Heart left ventricle (tissue), 16 donors: ENCODE data around the gene NXPH4. TPM values are rescaled to one million over a fixed set of nuclear protein-coding genes. Genes with fewer than 3 reads are reported as not detected.

Experiments used
- ATAC-seq, 4 donors: fragments of 200-7000 bp; cut with Tn5 transposase; one replicate each; pipeline ENCODE4 v1.9.1; 2020 to 2022; ENCODE audit warnings: moderate library complexity in 4 of 4, mild to moderate bottlenecking in 3 of 4, moderate number of reproducible peaks in 1 of 4
- DNase-seq, 5 donors: peaks; one replicate each; pipeline ENCODE4 v3.0.0-alpha.2; 2020
- H3K27ac ChIP-seq, 12 donors: fragments of 200-600 bp; sonication (generic) in 4 of 12; one replicate each; pipeline versions ENCODE4 v1.5.0 to v1.8.0; 2016 to 2022; ENCODE audit warnings: mild to moderate bottlenecking in 2 of 12
- H3K27me3 ChIP-seq, 9 donors: fragments of 200-600 bp; sonication (generic) in 2 of 9; one replicate each; pipeline versions ENCODE4 v1.5.1 to v1.8.0; 2016 to 2022; ENCODE audit warnings: mild to moderate bottlenecking in 3 of 9
- H3K36me3 ChIP-seq, 9 donors: fragments of 200-600 bp; sonication (generic) in 2 of 9; one replicate each; pipeline versions ENCODE4 v1.5.0 to v1.8.0; 2018 to 2022; ENCODE audit warnings: mild to moderate bottlenecking in 2 of 9
- H3K4me1 ChIP-seq, 12 donors: fragments of 200-600 bp; sonication (generic) in 4 of 12; one replicate each; pipeline versions ENCODE4 v1.5.0 to v1.8.0; 2016 to 2022; ENCODE audit warnings: mild to moderate bottlenecking in 3 of 12
- H3K4me3 ChIP-seq, 12 donors: fragments of 200-600 bp; sonication (generic) in 4 of 12; one replicate each; pipeline versions ENCODE4 v1.5.0 to v1.8.0; 2017 to 2022; ENCODE audit warnings: mild to moderate bottlenecking in 9 of 12, moderate library complexity in 4 of 12
- H3K9me3 ChIP-seq, 12 donors: fragments of 200-600 bp; sonication (generic) in 4 of 12; one replicate each; pipeline versions ENCODE4 v1.5.0 to v1.8.0; 2016 to 2022; ENCODE audit warnings: mild to moderate bottlenecking in 1 of 12
- CTCF ChIP-seq, 12 donors: fragments of 200-600 bp; sonication (generic) in 4 of 12; IDR thresholded peaks; one replicate each; pipeline versions ENCODE4 v1.5.0 to v1.8.0; 2018 to 2022; ENCODE audit warnings: antibody characterized with exemption in 12 of 12, mild to moderate bottlenecking in 5 of 12
- POLR2A ChIP-seq, 2 donors: fragments of 450-650 bp; IDR thresholded peaks; one replicate each; pipeline ENCODE4 v1.6.1; 2017; ENCODE audit warnings: antibody characterized with exemption in 2 of 2, mild to moderate bottlenecking in 2 of 2, moderate library complexity in 2 of 2
- WGBS, 4 donors: extraction: QIAGEN DNeasy Blood & Tissue Kit in 2 of 4; methylation state at CpG; one replicate each; pipeline versions ENCODE4 v1.1.5 to v1.1.7; 2013 to 2018; 5-methylcytosine and 5-hydroxymethylcytosine counted together
- intact Hi-C, 10 donors: fragments of 100-400 bp; cut with DNase I; formaldehyde crosslinking; loops; one replicate each; pipeline versions ENCODE4 v1.11.1 to v1.14.2; 2022
- polyA plus RNA-seq, 2 donors: library from polyadenylated mRNA; stranded (reverse); fragments of 200-250 nt; gene quantifications; one replicate each; pipeline ENCODE4 v1.2.3, GENCODE V29; 2013
- total RNA-seq, 9 donors: library from RNA; depleted of rRNA in 2 of 9; stranded (reverse); fragments of >200 nt in 2 of 9; fragmentation: NEBNext Ultra II Directional in 3 of 9; extraction: Animal tissue kit (Norgen Biotek cat#: 25700) in 3 of 9; gene quantifications; one replicate each; pipeline versions ENCODE4 v1.1.0 to v1.2.4, GENCODE V29; 2016 to 2023
- donor health status: ischemic (EF 13 %, LVEDD 7.1; RV severe dilation, severe dysfunction).
- donor health status: healthy with polysubstance abuse.
- donor health status: DM: no; HTN: yes; CAD: no.
- donor health status: DM: no; HTN: no; CAD: no.
- donor health status: ischemic (EF 25% LVEDD 6.9; RV normal size, moderate dysfunction).
- donor health status: ischemic (EF 25% LVEDD 5.7; RV mildly dilated, moderate dysfunction).
- donor health status: healthy.
- donor health status: DM: yes; HTN: yes; CAD: no.
- donor health status: ischemic (EF 35%, LVEDD 5.7; RV mildly dilated, moderate dysfunction).
- donor health status: nonischemic (EF 11% LVEDD 7.7; RV severe dilation, severe dysfunction).
- donor health status: DM: yes; HTN: yes; CAD: no.
- donor health status: PGD.
- donor health status: ischemic (EF 29% LVEDD 5.4; RV normal size, mild dysfunction).
- donor health status: nonischemic (EF 23%, LVEDD 6.1; RV moderate dilation, normal function).

The NXPH4 gene
- total and polyA plus RNA-seq, 11 donors, result 1.3 to 8.0 (median 3.0) TPM

- Histone ChIP-seq H3K4me3 (no peak overlapping the region), H3K27me3 (no peaks in the 10 kb centered on the region), H3K4me1 (no peaks in the 10 kb centered on the region), H3K27ac (no peak overlapping the region), H3K36me3 (peaks cover 0 to 95% (median 80%) of the 10 kb centered on the region in 9 donors), H3K9me3 (no peaks in the 10 kb centered on the region)
- intact Hi-C loops, result no loop called here
- TF ChIP-seq CTCF (IDR thresholded peaks at IDR 0.05) (no peak), POLR2A (IDR thresholded peaks at IDR 0.05) (no peak)
- no peak for DNase-seq
- WGBS, 4 donors, result 91 to 92% (median 91%) methylated on average over 16 to 23 of the region's 23 CpGs
- no peak for ATAC-seq
These were observed 47.4 kb upstream of the NXPH4 start for GRCh38 chr12:57169046-57169795.

- Histone ChIP-seq H3K27me3 (no peaks in the 10 kb centered on the region), H3K36me3 (peaks cover 0 to 93% (median 77%) of the 10 kb centered on the region in 9 donors), H3K27ac (no peak overlapping the region), H3K9me3 (no peaks in the 10 kb centered on the region), H3K4me1 (peaks cover 0 to 6% (median 0%) of the 10 kb centered on the region in 12 donors), H3K4me3 (no peak overlapping the region)
- no peak for TF ChIP-seq CTCF (IDR thresholded peaks at IDR 0.05)
- TF ChIP-seq POLR2A (IDR thresholded peaks at IDR 0.05), result no peak
- intact Hi-C loops, result loop anchor here in 2 of 10 donors (5.0 to 10.0 kb wide), 2 partner anchors 103 to 105 kb away; no protein-coding TSS in a partner anchor
- ATAC-seq (no peak), DNase-seq (no peak)
- WGBS, 4 donors, result 66 to 76% (median 75%) methylated on average over 7 of the region's 7 CpGs
These were observed 46.6 kb upstream of the NXPH4 start for GRCh38 chr12:57169969-57170368.

GRCh38 chr12:57170408-57170807, 46.2 kb upstream of the NXPH4 start:
- H3K9me3 ChIP-seq, result no peaks in the 10 kb centered on the region
- ATAC-seq (no peak), DNase-seq (no peak)
- TF ChIP-seq CTCF (IDR thresholded peaks at IDR 0.05), result no peak
- no peak for TF ChIP-seq POLR2A (IDR thresholded peaks at IDR 0.05)
- intact Hi-C loops, result loop anchor here in 2 of 10 donors (5.0 to 10.0 kb wide), 2 partner anchors 103 to 106 kb away; no protein-coding TSS in a partner anchor
- H3K27ac ChIP-seq, result no peak overlapping the region
- WGBS, 4 donors, result 81 to 97% (median 93%) methylated on average over 1 of the region's 1 CpG
- peaks cover 0 to 93% (median 77%) of the 10 kb centered on the region in 9 donors for H3K36me3 ChIP-seq
- H3K27me3 ChIP-seq, result no peaks in the 10 kb centered on the region
- H3K4me3 ChIP-seq, result no peak overlapping the region
- peaks cover 0 to 10% (median 1%) of the 10 kb centered on the region in 12 donors for H3K4me1 ChIP-seq

- Histone ChIP-seq H3K27ac (peak overlapping the region in 1 of 12 donors; percentile 13), H3K4me1 (peaks cover 0 to 15% (median 1%) of the 10 kb centered on the region in 12 donors), H3K9me3 (no peaks in the 10 kb centered on the region), H3K36me3 (peaks cover 0 to 93% (median 72%) of the 10 kb centered on the region in 9 donors), H3K4me3 (no peak overlapping the region), H3K27me3 (no peaks in the 10 kb centered on the region)
- DNase-seq (no peak), ATAC-seq (no peak)
- TF ChIP-seq POLR2A (IDR thresholded peaks at IDR 0.05) (no peak), CTCF (IDR thresholded peaks at IDR 0.05) (no peak)
- intact Hi-C loops, result loop anchor here in 2 of 10 donors (5.0 to 10.0 kb wide), 2 partner anchors 104 to 106 kb away; no protein-coding TSS in a partner anchor
- WGBS, 4 donors, result 83 to 90% (median 86%) methylated on average over 4 of the region's 4 CpGs
These were observed 45.7 kb upstream of the NXPH4 start for GRCh38 chr12:57170927-57171326.
